ENCODE data around the gene YDJC. TPM values are rescaled to one million over a fixed set of nuclear protein-coding genes. Genes with fewer than 3 reads are reported as not detected.
"Not testable (repeated sequence)": the region's sequence is repeated elsewhere in the genome, so short reads cannot be mapped to it uniquely, and the experiment has no call there.

Gene YDJC
- total RNA-seq, 2 donors from 2014 or later: 21.1 to 35.4 TPM

- no peak overlapping the region for H3K9ac ChIP-seq (ENCODE audit: low read depth in 2 of 2, low read length in 2 of 2)
- intact Hi-C loops (cut with DNase I): no loop called here
- no peak for DNase-seq
- no peak overlapping the region for H3K4me3 ChIP-seq
- H3K36me3 ChIP-seq: no peaks in the 10 kb centered on the region
- no peaks in the 10 kb centered on the region for H3K4me1 ChIP-seq
- H3K27me3 ChIP-seq: no peaks in the 10 kb centered on the region
- TF ChIP-seq CTCF (IDR thresholded peaks at IDR 0.05): no peak
- H3K9me3 ChIP-seq: no peaks in the 10 kb centered on the region
- H3K27ac ChIP-seq: no peak overlapping the region
Observed at GRCh38 chr22:21611210-21611977, 18.4 kb downstream of the YDJC start.

DNA sequence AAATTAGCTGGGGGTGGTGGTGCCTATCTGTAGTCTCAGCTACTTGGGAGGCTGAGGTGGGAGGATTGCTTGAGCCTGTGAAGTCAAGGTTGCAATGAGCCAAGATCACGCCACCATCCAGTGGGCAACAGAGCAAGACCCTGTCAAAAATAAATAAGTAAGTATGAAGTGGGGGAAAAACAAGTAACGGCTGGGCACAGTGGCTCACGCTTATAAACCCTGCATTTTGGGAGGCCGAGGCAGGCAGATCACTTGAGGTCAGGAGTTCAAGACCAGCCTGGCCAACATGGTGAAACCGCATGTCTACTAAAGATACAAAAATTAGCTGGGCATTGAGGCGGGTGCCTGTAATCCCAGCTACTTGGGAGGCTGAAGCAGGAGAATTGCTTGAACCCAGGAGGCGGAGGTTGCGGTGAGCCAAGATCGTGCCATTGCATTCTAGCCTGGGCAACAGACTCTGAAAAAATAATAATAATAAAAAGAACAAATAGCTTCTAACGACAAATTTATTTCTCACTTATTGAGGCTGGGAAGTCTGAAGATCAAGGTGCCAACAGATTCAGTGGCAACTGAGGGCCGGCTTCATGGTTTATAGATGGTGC lies 20.2 kb downstream of the YDJC start:
- H3K4me3 ChIP-seq; H3K9me3 ChIP-seq; intact Hi-C loops (cut with DNase I); DNase-seq; H3K27me3 ChIP-seq; H3K4me1 ChIP-seq; H3K27ac ChIP-seq; H3K36me3 ChIP-seq; H3K9ac ChIP-seq (ENCODE audit: low read depth in 2 of 2, low read length in 2 of 2): not testable (repeated sequence)

- no peak overlapping the region for H3K4me3 ChIP-seq
- no peaks in the 10 kb centered on the region for H3K4me1 ChIP-seq
- H3K9me3 ChIP-seq: no peaks in the 10 kb centered on the region
- H3K27me3 ChIP-seq: no peaks in the 10 kb centered on the region
- DNase-seq: no peak
- TF ChIP-seq CTCF (IDR thresholded peaks at IDR 0.05): no peak
- H3K9ac ChIP-seq (ENCODE audit: low read depth in 2 of 2, low read length in 2 of 2): no peak overlapping the region
- intact Hi-C loops (cut with DNase I): no loop called here
- H3K36me3 ChIP-seq: no peaks in the 10 kb centered on the region
- no peak overlapping the region for H3K27ac ChIP-seq
Observed at GRCh38 chr22:21606775-21607174, 23.0 kb downstream of the YDJC start.

DNA sequence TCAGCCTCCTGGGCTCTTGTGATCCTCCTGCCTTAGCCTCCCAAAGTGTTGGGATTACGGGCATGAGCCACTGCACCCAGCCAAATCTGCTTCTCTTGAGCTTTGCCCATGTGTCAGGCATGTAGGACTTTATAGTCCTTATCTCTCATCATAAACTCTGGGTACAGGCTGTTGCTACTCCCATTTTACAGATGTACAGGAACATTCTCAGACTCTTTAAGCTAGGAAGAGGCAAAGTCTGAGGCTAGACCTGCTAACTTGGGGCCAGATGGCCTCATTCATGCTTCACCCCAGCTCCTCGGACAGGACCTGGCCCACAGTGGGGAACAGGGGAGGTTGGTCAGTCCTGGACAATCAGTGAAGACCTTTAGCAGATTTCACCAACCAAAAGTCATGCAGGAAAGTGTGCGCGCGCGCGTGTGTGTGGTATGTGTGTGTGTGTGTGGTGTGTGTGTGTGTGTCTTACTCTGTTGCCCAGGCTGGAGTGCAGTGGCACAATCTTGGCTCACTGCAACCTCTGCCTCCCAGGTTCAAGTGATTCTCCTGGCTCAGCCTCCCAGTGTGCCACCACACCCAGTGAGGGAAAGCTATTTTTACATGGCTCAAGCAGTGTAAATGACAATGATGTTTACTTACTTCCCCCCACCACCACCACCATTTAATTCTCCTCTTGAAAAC lies 23.8 kb downstream of the YDJC start:
- no peak overlapping the region for H3K27ac ChIP-seq
- H3K27me3 ChIP-seq: no peaks in the 10 kb centered on the region
- H3K4me3 ChIP-seq: no peak overlapping the region
- no peaks in the 10 kb centered on the region for H3K4me1 ChIP-seq
- no peak for DNase-seq
- intact Hi-C loops (cut with DNase I): no loop called here
- H3K36me3 ChIP-seq: no peaks in the 10 kb centered on the region
- no peaks in the 10 kb centered on the region for H3K9me3 ChIP-seq
- H3K9ac ChIP-seq (ENCODE audit: low read depth in 2 of 2, low read length in 2 of 2): no peak overlapping the region
- TF ChIP-seq CTCF (IDR thresholded peaks at IDR 0.05): no peak

- no peak overlapping the region for H3K27ac ChIP-seq
- no peaks in the 10 kb centered on the region for H3K9me3 ChIP-seq
- DNase-seq: no peak
- no peaks in the 10 kb centered on the region for H3K36me3 ChIP-seq
- TF ChIP-seq CTCF (IDR thresholded peaks at IDR 0.05): no peak
- no peaks in the 10 kb centered on the region for H3K27me3 ChIP-seq
- intact Hi-C loops (cut with DNase I): no loop called here
- no peak overlapping the region for H3K9ac ChIP-seq (ENCODE audit: low read depth in 2 of 2, low read length in 2 of 2)
- H3K4me1 ChIP-seq: no peaks in the 10 kb centered on the region
- no peak overlapping the region for H3K4me3 ChIP-seq
Observed at GRCh38 chr22:21603973-21604372, 25.8 kb downstream of the YDJC start.

DNA sequence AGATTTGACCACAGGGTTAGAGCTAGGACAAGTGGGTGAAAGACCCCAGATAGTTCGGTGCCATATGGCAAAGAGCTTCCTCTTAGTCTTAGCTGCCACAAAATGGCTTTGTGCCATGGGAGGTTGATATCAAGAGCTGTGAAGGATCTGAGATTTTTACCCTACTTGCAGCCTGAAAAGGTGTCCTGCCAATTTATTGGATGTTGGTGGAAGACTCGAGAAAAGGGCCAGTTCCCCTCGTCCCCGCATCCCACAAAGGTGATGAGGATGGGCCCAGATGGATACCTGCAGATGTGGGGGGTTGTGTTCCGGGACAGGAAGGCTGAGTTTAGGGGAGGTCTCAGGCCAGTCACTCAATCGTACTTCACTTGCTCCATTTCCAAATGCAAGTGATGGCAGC lies 27.2 kb downstream of the YDJC start:
- no peak for TF ChIP-seq CTCF (IDR thresholded peaks at IDR 0.05)
- DNase-seq: no peak
- Histone ChIP-seq H3K4me1 (no peaks in the 10 kb centered on the region), H3K9ac (ENCODE audit: low read depth in 2 of 2, low read length in 2 of 2) (no peak overlapping the region), H3K27me3 (no peaks in the 10 kb centered on the region), H3K9me3 (no peaks in the 10 kb centered on the region), H3K36me3 (no peaks in the 10 kb centered on the region), H3K27ac (no peak overlapping the region), H3K4me3 (no peak overlapping the region)
- intact Hi-C loops (cut with DNase I): no loop called here
